ENCODE results near the gene ZNF275. TPM values are rescaled to one million over a fixed set of nuclear protein-coding genes. Genes with fewer than 3 reads are reported as not detected.

Gene ZNF275
- total RNA-seq, 2 experiments from 2014 or later, result 10.5 to 11.3 TPM

- Histone ChIP-seq H3K4me1 (ENCODE audit: insufficient read depth, low read length) (no peaks in the 10 kb centered on the region), H3K27ac (ENCODE audit: low read depth in 1 of 2, low read length in 2 of 2) (no peak overlapping the region), H3K36me3 (ENCODE audit: insufficient read depth, low read length) (no peaks in the 10 kb centered on the region), H3K9me3 (ENCODE audit: control insufficient read depth in 1 of 2, insufficient read depth in 1 of 2, low read length in 2 of 2) (no peaks in the 10 kb centered on the region), H3K27me3 (ENCODE audit: control insufficient read depth in 1 of 2, insufficient read depth in 2 of 2, low read length in 2 of 2) (no peaks in the 10 kb centered on the region), H3K4me3 (ENCODE audit: low read length) (no peak overlapping the region)
- Mint-ChIP-seq H3K36me3 (ENCODE audit: low read depth) (no peaks in the 10 kb centered on the region), H3K27ac (no peak overlapping the region), H3K4me3 (no peak overlapping the region), H3K4me1 (ENCODE audit: low read depth) (no peaks in the 10 kb centered on the region), H3K9me3 (no peaks in the 10 kb centered on the region), H3K27me3 (no peaks in the 10 kb centered on the region)
- no peak for TF ChIP-seq CTCF (IDR thresholded peaks at IDR 0.05)
- no peak for ATAC-seq (ENCODE audit: poor library complexity)
- DNase-seq, result no peak
- intact Hi-C loops (cut with DNase I, micrococcal nuclease), result no loop called here
- CTCF ChIA-PET, result no interaction called here
- POLR2A ChIA-PET, result no interaction called here
These were observed 23.1 kb upstream of the ZNF275 start for GRCh38 chrX:153310901-153311300.

GRCh38 chrX:153312041-153312440 lies 21.9 kb upstream of the ZNF275 start:
- ChIA-PET CTCF (no interaction called here), POLR2A (no interaction called here)
- no peak for TF ChIP-seq CTCF (IDR thresholded peaks at IDR 0.05)
- Histone ChIP-seq H3K9me3 (ENCODE audit: control insufficient read depth in 1 of 2, insufficient read depth in 1 of 2, low read length in 2 of 2) (no peaks in the 10 kb centered on the region), H3K4me3 (ENCODE audit: low read length) (no peak overlapping the region), H3K4me1 (ENCODE audit: insufficient read depth, low read length) (no peaks in the 10 kb centered on the region), H3K36me3 (ENCODE audit: insufficient read depth, low read length) (no peaks in the 10 kb centered on the region), H3K27ac (ENCODE audit: low read depth in 1 of 2, low read length in 2 of 2) (no peak overlapping the region), H3K27me3 (ENCODE audit: control insufficient read depth in 1 of 2, insufficient read depth in 2 of 2, low read length in 2 of 2) (no peaks in the 10 kb centered on the region)
- DNase-seq, result no peak
- no peak for ATAC-seq (ENCODE audit: poor library complexity)
- H3K4me3 Mint-ChIP-seq, result no peak overlapping the region
- no peaks in the 10 kb centered on the region for H3K27me3 Mint-ChIP-seq
- no peak overlapping the region for H3K27ac Mint-ChIP-seq
- intact Hi-C loops (cut with DNase I, micrococcal nuclease), result no loop called here
- no peaks in the 10 kb centered on the region for H3K4me1 Mint-ChIP-seq (ENCODE audit: low read depth)
- H3K9me3 Mint-ChIP-seq, result no peaks in the 10 kb centered on the region
- no peaks in the 10 kb centered on the region for H3K36me3 Mint-ChIP-seq (ENCODE audit: low read depth)

- no peaks in the 10 kb centered on the region for H3K27me3 Mint-ChIP-seq
- Histone ChIP-seq H3K27ac (ENCODE audit: low read depth in 1 of 2, low read length in 2 of 2) (no peak overlapping the region), H3K27me3 (ENCODE audit: control insufficient read depth in 1 of 2, insufficient read depth in 2 of 2, low read length in 2 of 2) (no peaks in the 10 kb centered on the region), H3K36me3 (ENCODE audit: insufficient read depth, low read length) (no peaks in the 10 kb centered on the region), H3K4me1 (ENCODE audit: insufficient read depth, low read length) (no peaks in the 10 kb centered on the region), H3K9me3 (ENCODE audit: control insufficient read depth in 1 of 2, insufficient read depth in 1 of 2, low read length in 2 of 2) (no peaks in the 10 kb centered on the region), H3K4me3 (ENCODE audit: low read length) (no peak overlapping the region)
- H3K4me1 Mint-ChIP-seq (ENCODE audit: low read depth), result no peaks in the 10 kb centered on the region
- DNase-seq (no peak), ATAC-seq (ENCODE audit: poor library complexity) (no peak)
- no peaks in the 10 kb centered on the region for H3K36me3 Mint-ChIP-seq (ENCODE audit: low read depth)
- intact Hi-C loops (cut with DNase I, micrococcal nuclease), result no loop called here
- TF ChIP-seq CTCF (IDR thresholded peaks at IDR 0.05), result no peak
- H3K9me3 Mint-ChIP-seq, result no peaks in the 10 kb centered on the region
- H3K27ac Mint-ChIP-seq, result no peak overlapping the region
- POLR2A ChIA-PET, result no interaction called here
- CTCF ChIA-PET, result no interaction called here
- no peak overlapping the region for H3K4me3 Mint-ChIP-seq
These were observed 21.1 kb upstream of the ZNF275 start for GRCh38 chrX:153312842-153313241.
